Mucosa of rectum (tissue), 2 donors: Measurements from ENCODE around the gene OTOGL.

Source experiments
- H3K27ac ChIP-seq, 2 donors: one replicate each; pipeline ENCODE4 v1.7.0; 2013; ENCODE audit warnings: inconsistent platforms in 2 of 2, low read depth in 2 of 2, low read length in 2 of 2
- H3K27me3 ChIP-seq, 2 donors: one replicate each; pipeline ENCODE4 v1.7.0; 2013; ENCODE audit warnings: low read length in 2 of 2; ENCODE audit not compliant: control insufficient read depth in 2 of 2, insufficient read depth in 2 of 2
- H3K36me3 ChIP-seq, 2 donors: one replicate each; pipeline ENCODE4 v1.7.0; 2013; ENCODE audit warnings: low read length in 2 of 2; ENCODE audit not compliant: control insufficient read depth in 2 of 2, insufficient read depth in 2 of 2
- H3K4me1 ChIP-seq, 2 donors: one replicate each; pipeline ENCODE4 v1.7.0; 2013; ENCODE audit warnings: low read length in 2 of 2, mild to moderate bottlenecking in 1 of 2; ENCODE audit not compliant: control insufficient read depth in 2 of 2, insufficient read depth in 2 of 2
- H3K4me3 ChIP-seq, 2 donors: one replicate each; pipeline ENCODE4 v1.7.0; 2013; ENCODE audit warnings: low read length in 2 of 2
- H3K9ac ChIP-seq, 2 donors: one replicate each; pipeline ENCODE4 v1.7.0; 2013; ENCODE audit warnings: low read length in 2 of 2, low read depth in 1 of 2, mild to moderate bottlenecking in 1 of 2
- H3K9me3 ChIP-seq, 2 donors: one replicate each; pipeline ENCODE4 v1.7.0; 2013; ENCODE audit warnings: low read length in 2 of 2; ENCODE audit not compliant: control insufficient read depth in 2 of 2
- donor health status: healthy.
- donor health status: Normal muscosa, but diverticular disease.

The OTOGL gene

GRCh38 chr12:80412343-80412953 is 313.1 kb downstream of the OTOGL start:
- Histone ChIP-seq H3K9me3 (no peaks in the 10 kb centered on the region), H3K27ac (no peak overlapping the region), H3K9ac (no peak overlapping the region), H3K4me3 (no peak overlapping the region), H3K36me3 (no peaks in the 10 kb centered on the region), H3K4me1 (no peaks in the 10 kb centered on the region), H3K27me3 (no peaks in the 10 kb centered on the region)

GRCh38 chr12:80413462-80413861 is 314.1 kb downstream of the OTOGL start:
- Histone ChIP-seq H3K27me3 (no peaks in the 10 kb centered on the region), H3K36me3 (no peaks in the 10 kb centered on the region), H3K27ac (no peak overlapping the region), H3K4me1 (no peaks in the 10 kb centered on the region), H3K9ac (no peak overlapping the region), H3K4me3 (no peak overlapping the region), H3K9me3 (no peaks in the 10 kb centered on the region)

- Histone ChIP-seq H3K4me1 (no peaks in the 10 kb centered on the region), H3K36me3 (no peaks in the 10 kb centered on the region), H3K27me3 (no peaks in the 10 kb centered on the region), H3K4me3 (no peak overlapping the region), H3K27ac (no peak overlapping the region), H3K9me3 (no peaks in the 10 kb centered on the region), H3K9ac (no peak overlapping the region)
These were observed 316.1 kb downstream of the OTOGL start for GRCh38 chr12:80415466-80415865.

GRCh38 chr12:80419644-80420043 is 320.3 kb downstream of the OTOGL start:
- Histone ChIP-seq H3K4me3 (no peak overlapping the region), H3K9me3 (no peaks in the 10 kb centered on the region), H3K9ac (no peak overlapping the region), H3K36me3 (no peaks in the 10 kb centered on the region), H3K27ac (no peak overlapping the region), H3K27me3 (no peaks in the 10 kb centered on the region), H3K4me1 (no peaks in the 10 kb centered on the region)

- Histone ChIP-seq H3K9me3 (no peaks in the 10 kb centered on the region), H3K36me3 (no peaks in the 10 kb centered on the region), H3K27ac (no peak overlapping the region), H3K4me3 (no peak overlapping the region), H3K27me3 (no peaks in the 10 kb centered on the region), H3K9ac (no peak overlapping the region), H3K4me1 (no peaks in the 10 kb centered on the region)
These were observed 320.7 kb downstream of the OTOGL start for GRCh38 chr12:80420075-80420474.

GRCh38 chr12:80422550-80422949 is 323.2 kb downstream of the OTOGL start:
- Histone ChIP-seq H3K27ac (no peak overlapping the region), H3K4me3 (no peak overlapping the region), H3K4me1 (no peaks in the 10 kb centered on the region), H3K9ac (no peak overlapping the region), H3K36me3 (no peaks in the 10 kb centered on the region), H3K27me3 (no peaks in the 10 kb centered on the region), H3K9me3 (no peaks in the 10 kb centered on the region)
